GM12801 (cell line): ENCODE results near the gene MAP3K12.

Experiments
- TF ChIP-seq, protein P1 (sequence below): IDR thresholded peaks from one replicate; pipeline ENCODE4 v1.5.1; 2011; ENCODE audit warnings: control low read depth; ENCODE audit not compliant: insufficient read length; ENCODE audit errors: extremely low read depth

MAP3K12 gene

DNA sequence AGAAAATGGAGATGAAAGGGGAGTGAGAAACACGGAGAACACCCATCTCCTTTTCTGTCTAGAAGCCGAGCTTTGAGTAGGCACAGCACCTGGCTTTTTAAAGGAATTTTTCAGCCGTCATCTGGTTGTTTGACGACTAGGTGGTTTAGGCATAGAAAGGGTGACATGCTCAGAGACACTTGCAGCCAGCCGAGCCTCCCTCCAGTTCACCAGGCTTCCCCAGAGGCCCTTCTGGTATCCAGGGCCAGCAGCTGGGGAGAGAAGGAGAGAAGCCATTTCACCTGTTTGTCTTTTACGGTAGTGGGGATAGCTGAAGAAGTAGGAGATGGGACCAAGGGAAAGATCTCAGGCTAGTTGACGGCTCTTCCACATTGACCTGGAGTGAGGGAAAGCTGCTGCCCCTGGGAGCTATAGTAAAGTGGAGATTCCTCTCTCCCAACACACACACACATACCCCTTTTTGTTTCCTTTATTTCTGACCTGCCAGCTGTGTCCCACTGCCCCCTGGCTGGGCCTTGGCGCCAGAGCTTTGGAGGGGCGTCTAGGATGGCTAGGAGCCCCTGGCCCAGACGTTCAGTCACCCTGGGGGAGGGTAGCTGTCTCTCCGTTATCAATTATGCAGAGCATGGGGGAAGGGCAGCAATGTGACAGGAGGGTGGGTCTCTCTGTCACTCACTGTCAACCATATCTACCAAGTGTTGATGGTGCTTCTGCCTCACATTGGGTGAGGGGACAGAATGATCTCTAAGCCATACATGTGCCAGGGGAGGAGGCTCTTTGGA is 5.5 kb downstream of the MAP3K12 start:
- TF ChIP-seq, protein P1, sequence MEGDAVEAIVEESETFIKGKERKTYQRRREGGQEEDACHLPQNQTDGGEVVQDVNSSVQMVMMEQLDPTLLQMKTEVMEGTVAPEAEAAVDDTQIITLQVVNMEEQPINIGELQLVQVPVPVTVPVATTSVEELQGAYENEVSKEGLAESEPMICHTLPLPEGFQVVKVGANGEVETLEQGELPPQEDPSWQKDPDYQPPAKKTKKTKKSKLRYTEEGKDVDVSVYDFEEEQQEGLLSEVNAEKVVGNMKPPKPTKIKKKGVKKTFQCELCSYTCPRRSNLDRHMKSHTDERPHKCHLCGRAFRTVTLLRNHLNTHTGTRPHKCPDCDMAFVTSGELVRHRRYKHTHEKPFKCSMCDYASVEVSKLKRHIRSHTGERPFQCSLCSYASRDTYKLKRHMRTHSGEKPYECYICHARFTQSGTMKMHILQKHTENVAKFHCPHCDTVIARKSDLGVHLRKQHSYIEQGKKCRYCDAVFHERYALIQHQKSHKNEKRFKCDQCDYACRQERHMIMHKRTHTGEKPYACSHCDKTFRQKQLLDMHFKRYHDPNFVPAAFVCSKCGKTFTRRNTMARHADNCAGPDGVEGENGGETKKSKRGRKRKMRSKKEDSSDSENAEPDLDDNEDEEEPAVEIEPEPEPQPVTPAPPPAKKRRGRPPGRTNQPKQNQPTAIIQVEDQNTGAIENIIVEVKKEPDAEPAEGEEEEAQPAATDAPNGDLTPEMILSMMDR: no peak

DNA sequence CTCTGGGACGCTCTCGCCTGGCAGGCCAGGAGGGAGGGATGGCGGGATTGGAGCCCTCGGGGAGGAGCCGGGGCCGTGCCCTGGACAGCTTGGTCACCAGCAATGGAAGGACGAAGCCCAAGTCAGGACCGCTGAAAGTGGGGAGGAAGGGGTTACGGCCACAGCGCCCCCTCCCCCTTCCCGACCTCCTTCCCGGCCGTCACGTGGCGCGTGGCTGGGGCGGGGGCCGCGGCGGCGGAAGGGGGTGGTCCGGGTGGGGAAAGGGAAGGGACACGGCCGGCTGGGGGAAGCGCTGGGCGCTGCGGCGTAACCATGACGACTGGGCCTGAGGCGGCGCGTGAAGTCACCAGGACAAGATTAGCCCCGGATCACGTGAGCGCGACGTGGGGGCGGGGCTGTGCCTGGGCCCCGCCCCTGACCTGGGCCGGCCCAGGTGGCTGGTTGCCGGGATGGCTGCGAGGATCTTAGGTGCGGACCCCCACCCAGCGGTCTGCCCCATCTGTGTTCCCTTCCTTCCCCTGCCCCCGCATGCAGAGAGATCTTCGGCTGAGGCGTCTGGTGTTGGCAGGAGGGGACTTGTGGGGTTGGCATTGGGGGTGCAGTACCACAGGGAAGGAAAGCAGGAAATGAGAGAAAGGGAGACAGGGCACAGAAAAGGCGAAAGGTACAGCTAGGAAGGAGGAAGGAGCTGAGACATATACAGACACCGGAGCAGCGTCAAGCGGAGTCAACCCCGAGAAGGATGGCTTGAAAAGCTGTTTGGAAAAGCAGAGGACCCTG is 6.2 kb downstream of the MAP3K12 start:
- TF ChIP-seq, protein P1: no peak

GRCh38 chr12:53492188-53492587 is 7.1 kb downstream of the MAP3K12 start:
- TF ChIP-seq, protein P1: no peak

- TF ChIP-seq, protein P1: no peak
Measured at GRCh38 chr12:53489242-53489864, 9.9 kb downstream of the MAP3K12 start.

DNA sequence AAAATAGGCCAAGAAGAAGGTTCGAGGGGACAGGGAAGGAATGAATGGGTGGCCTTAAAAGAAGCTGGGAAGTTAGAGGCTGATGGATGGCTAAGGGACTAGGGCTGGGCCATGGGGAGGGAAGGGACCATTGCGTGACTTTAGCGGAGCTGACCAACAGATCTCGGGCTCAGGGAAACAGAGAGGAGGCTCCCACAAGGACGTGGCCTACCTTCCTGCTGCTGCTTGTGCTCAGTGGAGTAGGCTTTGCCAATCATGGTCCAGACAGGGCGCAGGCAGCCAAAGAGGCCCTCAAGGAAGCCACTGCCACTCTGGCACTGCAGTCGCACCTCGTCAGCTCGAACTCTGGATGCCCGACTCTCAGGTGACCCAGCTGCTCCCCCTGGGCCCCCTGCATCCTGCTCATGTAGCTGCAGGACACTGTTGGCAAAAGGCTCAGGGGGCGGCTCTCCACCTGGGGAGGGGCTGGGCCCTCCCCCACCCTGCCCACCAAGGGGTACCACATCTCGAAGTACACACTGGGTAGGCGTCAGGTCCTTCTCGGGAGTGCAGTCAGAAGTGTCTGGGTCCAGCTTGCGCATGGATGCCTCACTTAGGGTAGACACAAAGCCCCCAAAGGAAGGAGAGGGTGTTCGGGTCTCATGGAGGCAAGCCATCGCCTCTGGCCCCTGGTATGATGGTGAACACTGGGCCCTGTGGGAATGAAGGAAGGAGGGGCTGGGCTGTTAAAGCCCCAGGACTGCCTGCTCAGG is 12.3 kb downstream of the MAP3K12 start:
- TF ChIP-seq, protein P1: no peak

DNA sequence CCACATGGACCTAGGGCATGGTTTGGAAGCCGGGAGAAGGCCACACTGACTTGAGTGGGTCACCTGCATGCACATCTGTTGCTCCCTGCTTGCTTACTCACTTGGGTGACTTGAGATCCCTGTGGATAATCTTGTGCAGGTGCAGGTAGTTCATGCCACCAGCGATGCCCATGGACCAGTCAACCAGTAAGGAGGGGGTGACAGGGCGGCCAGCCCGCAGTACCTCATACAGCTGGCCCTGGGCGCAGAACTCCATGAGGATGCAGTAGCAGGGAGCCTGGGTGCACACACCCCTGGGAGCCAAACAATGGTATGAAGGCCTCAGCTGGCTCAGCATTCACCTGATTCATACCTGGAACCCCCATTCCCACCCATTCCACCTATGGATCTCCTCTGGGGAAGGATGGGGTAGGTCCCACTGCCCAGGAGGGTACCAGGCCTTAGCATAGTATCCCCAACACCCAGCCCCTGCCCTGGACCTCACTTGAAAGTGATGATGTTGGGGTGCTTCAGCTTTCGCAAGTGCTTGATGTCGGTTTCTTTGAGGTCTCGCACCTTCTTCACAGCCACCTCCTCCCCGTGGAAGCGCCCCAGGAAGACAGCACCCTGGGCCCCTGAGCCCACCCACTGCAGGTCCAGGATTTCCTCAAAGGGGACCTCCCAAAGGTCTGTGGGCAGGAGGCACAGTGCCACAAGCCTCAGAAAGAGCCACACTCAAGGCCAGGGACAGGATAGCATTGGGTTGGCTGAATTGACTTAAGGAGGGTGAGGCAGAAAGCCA is 13.1 kb downstream of the MAP3K12 start:
- TF ChIP-seq, protein P1: no peak
